Osteoblast (primary cell): ENCODE measurements around the gene ADGRB3. TPM values are rescaled to one million over a fixed set of nuclear protein-coding genes. Genes with fewer than 3 reads are reported as not detected.

Source experiments
- DNase-seq: peaks from one replicate; pipeline ENCODE4 v3.0.0; 2011; ENCODE audit warnings: low spot score, mixed read lengths; ENCODE audit not compliant: insufficient read length; ENCODE audit errors: missing footprints
- H2AFZ ChIP-seq: 2 replicates; pipeline ENCODE4 v1.6.0; 2011; ENCODE audit warnings: mild to moderate bottlenecking, low read length
- H3K27ac ChIP-seq: 2 replicates; pipeline ENCODE4 v1.5.1; 2011; ENCODE audit warnings: mild to moderate bottlenecking, low read depth, low read length, moderate library complexity
- H3K27me3 ChIP-seq: 2 replicates; pipeline ENCODE4 v1.6.0; 2012; ENCODE audit warnings: mild to moderate bottlenecking, control low read depth, inconsistent platforms, low read length, moderate library complexity; ENCODE audit not compliant: insufficient read depth
- H3K36me3 ChIP-seq: 2 replicates; pipeline ENCODE4 v1.5.1; 2011; ENCODE audit warnings: mild to moderate bottlenecking, low read length, control low read depth, moderate library complexity; ENCODE audit not compliant: insufficient read depth
- H3K4me1 ChIP-seq: 2 replicates; pipeline ENCODE4 v1.5.1; 2011; ENCODE audit warnings: mild to moderate bottlenecking, low read length, control low read depth, moderate library complexity; ENCODE audit not compliant: insufficient read depth
- H3K4me2 ChIP-seq: 2 replicates; pipeline ENCODE4 v1.6.0; 2011; ENCODE audit warnings: mild to moderate bottlenecking, low read length; ENCODE audit not compliant: insufficient read depth
- H3K4me3 ChIP-seq: fragments of 200-600 bp; sonication (generic); 3 replicates; pipeline ENCODE4 v1.5.1; 2012; ENCODE audit warnings: mild to moderate bottlenecking, low read length, inconsistent platforms; ENCODE audit not compliant: insufficient read depth
- H3K79me2 ChIP-seq: 2 replicates; pipeline ENCODE4 v1.6.0; 2012; ENCODE audit warnings: mild to moderate bottlenecking, low read length, control low read depth, inconsistent platforms; ENCODE audit not compliant: insufficient read depth
- H3K9me3 ChIP-seq: 2 replicates; pipeline ENCODE4 v1.5.1; 2011; ENCODE audit warnings: low read depth, low read length, control low read depth
- H4K20me1 ChIP-seq: 2 replicates; pipeline ENCODE4 v1.6.0; 2012; ENCODE audit warnings: mild to moderate bottlenecking, low read length, control low read depth; ENCODE audit not compliant: insufficient read depth
- CTCF ChIP-seq: IDR thresholded peaks from 2 replicates; pipeline ENCODE4 v1.5.1; 2011; ENCODE audit warnings: mild to moderate bottlenecking, low read depth, low read length, moderate library complexity; ENCODE audit errors: extremely low read depth
- total RNA-seq: library from RNA; depleted of rRNA; stranded (reverse); fragments of >200 nt; gene quantifications from 2 replicates; pipeline ENCODE4 v1.2.3, GENCODE V29; 2012

Gene ADGRB3
- total RNA-seq, 1 donor, result not detected

- Histone ChIP-seq H3K9me3 (no peaks in the 10 kb centered on the region), H2AFZ (no peak overlapping the region), H3K4me3 (no peak overlapping the region), H3K36me3 (no peaks in the 10 kb centered on the region), H3K27me3 (no peaks in the 10 kb centered on the region), H4K20me1 (no peaks in the 10 kb centered on the region), H3K4me1 (no peaks in the 10 kb centered on the region), H3K4me2 (no peak overlapping the region), H3K27ac (no peak overlapping the region), H3K79me2 (no peaks in the 10 kb centered on the region)
- no peak for DNase-seq
- no peak for TF ChIP-seq CTCF
These were observed 58.2 kb downstream of the ADGRB3 start for GRCh38 chr6:68693271-68693670.

GRCh38 chr6:68695403-68695802, 60.3 kb downstream of the ADGRB3 start:
- H4K20me1 ChIP-seq, result no peaks in the 10 kb centered on the region
- H3K27me3 ChIP-seq, result no peaks in the 10 kb centered on the region
- H3K79me2 ChIP-seq, result no peaks in the 10 kb centered on the region
- no peaks in the 10 kb centered on the region for H3K36me3 ChIP-seq
- H3K9me3 ChIP-seq, result no peaks in the 10 kb centered on the region
- H3K27ac ChIP-seq, result no peak overlapping the region
- no peak overlapping the region for H2AFZ ChIP-seq
- no peak overlapping the region for H3K4me2 ChIP-seq
- no peak for TF ChIP-seq CTCF
- no peaks in the 10 kb centered on the region for H3K4me1 ChIP-seq
- no peak overlapping the region for H3K4me3 ChIP-seq
- DNase-seq, result no peak

- no peaks in the 10 kb centered on the region for H3K4me1 ChIP-seq
- TF ChIP-seq CTCF, result no peak
- no peaks in the 10 kb centered on the region for H3K27me3 ChIP-seq
- no peak overlapping the region for H2AFZ ChIP-seq
- DNase-seq, result no peak
- H3K27ac ChIP-seq, result no peak overlapping the region
- no peaks in the 10 kb centered on the region for H4K20me1 ChIP-seq
- H3K4me2 ChIP-seq, result no peak overlapping the region
- no peaks in the 10 kb centered on the region for H3K9me3 ChIP-seq
- H3K4me3 ChIP-seq, result no peak overlapping the region
- H3K79me2 ChIP-seq, result no peaks in the 10 kb centered on the region
- no peaks in the 10 kb centered on the region for H3K36me3 ChIP-seq
These were observed 60.8 kb downstream of the ADGRB3 start for GRCh38 chr6:68695838-68696237.

- Histone ChIP-seq H3K27me3 (no peaks in the 10 kb centered on the region), H3K4me2 (no peak overlapping the region), H3K9me3 (no peaks in the 10 kb centered on the region), H3K4me3 (no peak overlapping the region), H4K20me1 (no peaks in the 10 kb centered on the region), H3K36me3 (no peaks in the 10 kb centered on the region), H2AFZ (no peak overlapping the region), H3K79me2 (no peaks in the 10 kb centered on the region), H3K27ac (no peak overlapping the region), H3K4me1 (no peaks in the 10 kb centered on the region)
- DNase-seq, result no peak
- TF ChIP-seq CTCF, result no peak
These were observed 62.3 kb downstream of the ADGRB3 start for GRCh38 chr6:68697394-68697793.
